NCI-H1436 treated with DMSO at 0.1 percent for 48 hours (cell line): Measurements from ENCODE around the gene SLC4A8.
"Not testable (repeated sequence)": the region's sequence is repeated elsewhere in the genome, so short reads cannot be mapped to it uniquely, and the experiment has no call there.

Experiments used
- DNase-seq: peaks from one replicate; lab custom pipeline; 2025; lab: John Stamatoyannopoulos, UW

SLC4A8 gene

DNA sequence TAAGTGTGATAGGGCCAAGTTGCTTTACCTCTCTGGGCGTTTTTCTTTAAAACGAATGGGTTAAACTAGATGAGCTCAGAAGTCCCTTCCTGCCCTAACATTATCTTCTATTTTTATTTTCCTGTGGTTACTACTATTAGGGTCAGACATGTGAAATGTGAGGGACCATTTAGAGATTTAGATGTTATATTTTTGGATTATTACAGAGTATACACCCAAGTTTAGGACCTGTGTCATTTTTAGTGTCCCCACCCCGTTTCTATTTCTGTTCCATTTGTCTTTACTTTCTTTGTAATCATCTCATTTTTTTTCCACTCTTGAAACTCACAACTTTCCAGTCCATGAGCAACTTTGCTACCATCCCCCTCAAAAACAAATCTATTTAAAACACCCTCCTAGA lies 56.3 kb downstream of the SLC4A8 start:
- DNase-seq: no peak

DNA sequence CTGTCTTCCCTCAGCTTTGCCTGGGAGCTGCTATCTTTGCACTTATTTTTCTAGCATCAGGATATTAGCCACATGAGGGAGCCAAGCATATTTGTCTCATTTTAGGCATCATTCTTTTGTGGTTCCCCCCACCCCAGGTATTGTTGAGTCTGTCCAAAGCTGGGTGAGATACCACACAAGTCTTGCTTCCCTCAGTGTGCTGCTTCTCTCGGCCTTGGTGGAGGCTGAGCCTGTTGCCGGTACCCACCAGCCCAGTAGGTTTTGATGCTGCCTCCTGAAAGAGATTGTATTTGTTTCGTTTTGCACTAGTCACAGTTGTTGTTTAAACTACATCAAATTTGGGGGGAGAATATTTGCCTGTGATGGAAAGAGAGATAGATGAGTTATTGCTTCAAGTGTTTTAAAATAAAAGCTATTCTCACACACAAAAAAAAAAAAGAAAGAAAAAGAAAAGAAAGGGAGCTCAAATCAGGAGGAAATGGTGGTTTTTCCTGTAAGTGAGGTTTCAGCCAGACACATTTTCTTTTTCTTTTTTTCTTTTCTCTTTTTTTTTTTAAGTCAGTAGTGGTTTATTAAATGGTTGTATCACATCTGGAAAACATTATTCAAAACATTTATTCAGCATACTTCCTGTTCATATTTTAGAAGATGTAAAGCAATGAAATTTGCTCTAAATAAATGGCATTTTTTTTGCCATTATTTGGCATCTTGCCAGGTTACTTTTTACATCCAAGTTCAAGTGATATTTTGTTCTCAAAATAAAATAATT lies 58.5 kb downstream of the SLC4A8 start:
- no peak for DNase-seq

DNA sequence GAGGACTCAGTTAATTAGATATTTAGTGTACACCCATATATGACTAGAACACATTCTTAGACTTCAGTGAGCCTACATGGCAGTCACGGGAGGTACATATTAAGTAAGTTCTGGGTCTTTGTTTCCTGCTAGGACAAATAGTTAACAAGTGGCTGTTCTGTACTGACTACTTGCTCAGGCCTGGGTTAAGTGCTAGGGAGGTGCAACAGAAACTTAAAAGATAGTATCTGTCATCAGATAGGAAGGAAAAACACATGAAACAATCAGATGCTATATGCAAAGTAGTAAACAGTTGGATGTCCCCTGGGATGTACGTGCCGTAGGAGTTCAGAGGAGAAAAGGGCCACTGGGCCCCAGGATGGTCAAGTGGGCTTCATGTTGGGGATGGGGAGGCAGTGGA lies 59.5 kb downstream of the SLC4A8 start:
- no peak for DNase-seq

DNA sequence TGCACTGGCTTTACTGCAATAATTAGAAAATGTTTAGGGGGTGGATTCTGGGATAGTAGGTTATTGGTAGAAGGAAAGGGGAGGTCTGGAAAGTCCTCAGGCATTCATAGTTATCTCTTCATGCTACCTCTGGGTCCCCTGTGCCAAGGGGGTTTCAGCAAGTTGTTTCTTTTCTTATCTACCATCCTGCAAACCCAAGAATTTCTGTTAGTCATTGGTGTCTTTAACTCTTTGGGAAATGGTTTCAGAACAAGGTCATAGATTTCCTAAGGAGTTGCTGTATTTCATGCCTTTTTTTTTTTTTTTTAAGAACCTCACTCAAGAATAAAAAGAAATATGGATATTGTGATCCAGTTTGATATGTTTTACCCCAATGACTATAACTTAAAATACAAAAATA lies 63.6 kb downstream of the SLC4A8 start:
- no peak for DNase-seq

DNA sequence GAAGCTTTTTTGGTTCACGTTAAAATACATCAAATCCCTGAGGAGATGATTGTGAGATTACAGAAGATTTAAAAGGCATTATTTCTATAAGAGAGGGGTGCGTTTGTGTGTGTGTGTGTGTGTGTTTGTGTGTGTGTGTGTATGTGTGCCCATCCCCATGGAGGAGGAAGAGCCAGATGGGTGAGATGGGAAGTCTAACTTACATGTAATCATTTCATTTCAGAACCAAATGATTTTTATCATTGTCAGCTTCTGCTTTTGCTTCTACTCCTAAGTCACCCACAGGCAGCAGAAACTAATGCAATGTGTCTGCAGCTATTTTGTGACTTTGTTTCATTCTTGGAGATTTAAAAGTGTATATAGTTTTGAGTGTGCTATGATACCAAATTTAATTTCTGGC lies 68.7 kb downstream of the SLC4A8 start:
- no peak for DNase-seq

DNA sequence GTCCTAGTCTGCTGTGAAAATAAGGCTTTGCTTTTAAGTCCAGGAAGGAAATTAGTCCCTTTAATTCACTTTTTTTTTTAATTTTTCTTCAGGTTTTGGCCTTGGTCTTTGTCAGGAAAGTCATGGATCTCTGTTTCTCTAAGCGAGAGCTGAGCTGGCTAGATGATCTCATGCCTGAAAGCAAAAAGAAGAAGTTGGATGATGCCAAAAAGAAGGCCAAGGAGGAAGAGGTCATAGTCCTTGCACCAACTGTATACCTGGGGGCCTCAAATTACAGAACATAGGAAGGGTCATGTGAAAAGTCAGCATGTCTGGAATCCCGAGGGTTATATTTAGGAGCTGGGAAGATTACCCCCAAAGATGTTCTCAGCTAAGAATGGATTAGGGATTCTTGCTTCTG lies 72.3 kb downstream of the SLC4A8 start:
- DNase-seq: no peak

DNA sequence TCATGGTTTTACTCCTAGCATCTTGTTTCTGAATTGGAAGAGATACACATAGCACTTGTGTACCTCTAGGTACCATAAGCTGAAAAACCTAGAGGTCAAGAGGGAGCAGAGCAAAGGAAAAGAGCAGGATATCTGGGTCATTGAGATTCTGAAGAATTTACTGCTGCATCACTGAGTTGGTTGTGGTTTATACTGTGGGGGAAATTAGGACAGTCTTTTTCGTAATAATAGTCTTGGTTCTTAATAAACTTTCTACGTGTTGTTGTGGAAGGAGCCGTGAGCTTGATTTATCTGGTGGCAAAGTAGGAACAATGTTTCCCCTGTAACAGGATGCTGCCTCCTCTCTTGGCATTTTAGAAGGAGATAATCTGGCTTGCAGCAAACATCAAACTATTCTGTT lies 80.2 kb downstream of the SLC4A8 start:
- no peak for DNase-seq

DNA sequence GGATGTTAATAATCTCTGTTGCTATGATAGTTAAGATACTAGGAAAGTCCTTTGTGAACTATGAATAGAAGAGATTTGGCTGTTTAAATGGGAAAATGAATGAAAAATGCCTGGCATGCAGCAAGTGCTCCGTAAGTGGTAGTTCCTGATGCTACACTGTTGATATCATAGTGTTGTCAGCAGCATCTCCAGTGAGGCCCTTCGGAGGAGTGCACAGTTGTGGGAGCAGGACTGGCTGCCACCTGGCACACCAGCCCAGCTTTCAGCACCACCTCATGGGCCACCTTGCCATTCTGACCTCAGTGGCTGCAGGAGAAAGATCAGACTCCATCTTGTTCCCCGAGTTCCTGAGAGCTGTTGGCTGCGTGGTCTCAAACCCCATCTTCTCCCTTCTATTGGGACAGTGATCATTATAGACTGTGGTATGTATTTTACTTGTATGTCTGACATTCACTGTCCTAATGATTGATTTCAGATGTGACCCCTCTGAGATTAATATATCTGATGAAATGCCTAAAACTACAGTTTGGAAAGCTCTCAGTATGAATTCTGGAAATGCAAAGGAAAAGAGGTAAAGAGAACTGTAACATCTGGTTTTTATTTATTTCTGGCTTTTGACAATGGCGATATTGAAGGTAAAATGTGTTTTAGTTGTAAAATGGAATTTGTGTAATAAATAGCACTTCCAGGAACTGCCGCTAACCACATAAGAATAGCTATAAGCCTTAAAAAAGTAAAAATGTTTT lies 80.9 kb downstream of the SLC4A8 start:
- DNase-seq: no peak

DNA sequence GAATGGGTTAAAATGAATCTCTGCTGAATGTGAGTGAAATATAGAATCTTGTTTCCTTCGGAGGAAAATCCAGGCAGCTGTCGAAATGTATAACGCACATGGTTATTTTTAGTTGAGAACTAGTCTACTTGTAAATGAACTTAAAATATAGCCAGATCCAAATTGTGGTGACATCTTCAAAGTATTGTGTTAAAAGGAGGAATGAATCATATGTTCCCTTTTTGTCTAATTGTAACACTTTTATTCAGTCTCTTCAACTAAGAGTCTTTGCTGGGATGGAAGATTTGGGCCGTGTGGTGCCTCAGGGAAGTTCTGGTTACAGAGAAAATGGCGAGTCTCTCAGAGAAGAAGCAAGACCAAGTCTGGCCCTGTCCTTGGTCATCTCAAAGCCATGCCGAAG lies 82.5 kb downstream of the SLC4A8 start:
- no peak for DNase-seq

DNA sequence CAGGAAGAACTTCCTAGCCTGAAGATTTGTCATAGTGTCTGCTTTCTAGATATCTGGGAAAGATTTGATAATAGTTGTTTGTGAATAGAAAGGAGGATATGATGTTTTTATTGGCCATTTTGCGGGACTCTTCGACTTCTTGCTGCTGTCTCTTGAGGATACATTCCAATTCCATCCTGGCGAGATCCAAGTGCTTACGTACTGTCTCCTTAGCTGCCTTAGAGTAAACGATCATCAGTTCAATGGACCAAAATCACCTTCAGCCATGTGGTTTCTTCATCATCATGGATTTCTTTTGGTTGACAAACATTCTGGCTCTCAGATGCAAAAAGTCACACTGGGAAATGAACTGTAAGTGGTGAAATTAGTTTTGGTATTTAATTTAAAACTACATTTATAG lies 83.7 kb downstream of the SLC4A8 start:
- no peak for DNase-seq

DNA sequence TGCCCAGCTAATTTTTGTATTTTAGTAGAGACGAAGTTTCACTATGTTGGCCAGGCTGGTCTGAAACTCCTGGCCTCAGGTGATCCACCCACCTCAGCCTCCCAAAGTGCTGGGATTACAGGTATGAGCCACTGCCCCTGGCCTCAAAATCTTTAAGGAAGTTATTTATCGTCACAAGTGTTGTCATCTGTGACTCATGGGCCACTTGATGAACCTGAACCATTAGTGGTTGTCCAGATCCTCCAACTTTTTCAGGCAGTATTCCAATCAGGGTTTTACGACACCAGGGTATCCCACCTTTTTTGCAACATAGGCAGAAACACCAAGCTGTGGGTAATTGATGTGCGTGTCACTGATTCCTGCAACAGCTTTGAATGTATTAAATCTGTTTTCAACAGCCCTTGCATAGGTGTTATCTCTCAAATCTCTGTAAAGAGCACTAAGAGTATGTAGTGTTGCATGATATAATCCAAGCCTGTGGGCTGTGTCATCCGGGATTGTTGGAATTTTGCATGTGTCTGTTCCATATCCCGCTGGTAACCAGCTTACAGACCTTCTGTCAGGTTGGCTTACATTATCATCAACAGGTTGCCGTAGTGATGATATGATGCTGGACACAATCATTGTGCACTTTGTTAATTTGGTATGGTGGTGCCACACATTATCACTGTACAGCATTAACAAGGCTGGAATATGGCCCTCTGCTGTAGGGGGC lies 87.1 kb downstream of the SLC4A8 start:
- DNase-seq: no peak

DNA sequence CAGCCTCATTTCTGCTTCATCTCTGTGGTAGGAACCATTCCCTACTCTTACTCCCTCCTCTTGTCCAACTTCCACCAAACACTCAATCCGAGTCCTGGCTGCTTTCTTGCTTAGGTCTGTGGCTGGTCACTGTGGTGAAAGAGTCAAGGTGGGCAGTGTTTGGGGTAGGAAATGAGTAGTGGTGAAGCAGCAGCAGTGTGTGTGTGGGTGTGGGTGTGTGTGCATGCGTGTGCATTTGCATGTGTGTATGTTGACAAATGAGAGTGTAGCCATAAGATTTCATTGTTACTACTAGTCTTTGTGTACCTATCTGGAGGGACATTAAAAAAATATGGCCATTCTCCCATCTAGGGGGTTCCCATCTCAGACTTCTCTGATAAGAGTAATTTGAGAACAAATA lies 87.8 kb downstream of the SLC4A8 start:
- no peak for DNase-seq

DNA sequence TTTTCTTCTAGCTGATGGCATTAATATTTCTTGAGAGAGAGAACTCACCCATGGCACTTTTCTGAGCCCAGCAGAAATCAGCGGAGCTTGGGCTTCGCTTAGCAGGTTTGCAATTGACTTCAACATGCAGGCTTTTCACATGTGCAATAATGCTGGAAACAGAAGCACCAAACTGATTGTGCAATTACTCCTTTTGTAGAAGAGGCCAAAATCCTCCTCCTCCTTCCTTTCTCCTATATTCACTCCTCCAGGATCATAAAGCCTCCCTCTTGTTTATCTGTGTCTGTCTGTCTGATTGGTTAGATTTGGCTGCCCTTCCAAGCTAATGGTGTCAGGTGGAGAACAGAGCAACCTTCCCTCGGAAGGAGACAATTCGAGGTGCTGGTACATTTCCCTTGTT lies 90.4 kb downstream of the SLC4A8 start:
- DNase-seq: not testable (repeated sequence)

DNA sequence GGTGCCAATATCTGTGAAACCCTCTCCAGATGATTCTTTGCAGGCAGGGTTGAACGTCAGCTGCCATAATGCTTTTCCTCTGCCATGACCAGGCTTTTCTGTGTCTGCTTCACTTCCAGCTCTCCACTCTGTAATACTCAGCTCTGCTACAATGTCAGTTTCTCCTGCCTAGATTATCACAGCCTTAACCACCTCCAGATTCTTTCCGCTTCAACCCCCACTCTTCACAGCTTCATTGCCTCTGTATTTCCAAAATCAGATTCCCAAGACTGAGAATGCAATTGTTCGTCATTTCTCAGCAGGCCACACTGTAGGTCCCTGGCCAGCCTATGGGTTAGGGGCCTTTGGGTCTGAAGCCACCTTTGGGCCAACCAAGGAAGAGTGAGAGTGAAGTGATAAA lies 92.7 kb downstream of the SLC4A8 start:
- DNase-seq: no peak

DNA sequence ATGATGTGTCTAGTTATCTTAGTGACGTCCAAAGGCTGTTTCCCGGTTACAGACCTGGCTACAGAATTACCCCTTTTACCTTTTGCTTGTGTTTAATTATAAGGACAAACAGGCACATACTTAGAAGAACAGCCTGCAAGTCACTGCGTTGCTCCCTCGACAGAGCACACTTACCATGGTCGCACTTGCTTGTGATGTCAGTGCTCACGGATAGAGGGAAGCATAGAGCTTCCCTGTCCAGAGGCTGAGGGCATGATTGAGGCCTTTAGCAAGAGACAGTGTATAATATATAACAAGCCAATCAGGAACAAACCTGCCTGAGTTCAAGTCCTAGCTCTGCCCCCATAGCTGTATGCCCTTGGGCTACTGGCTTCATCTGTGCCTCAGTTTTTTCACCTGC lies 93.2 kb downstream of the SLC4A8 start:
- DNase-seq: no peak

DNA sequence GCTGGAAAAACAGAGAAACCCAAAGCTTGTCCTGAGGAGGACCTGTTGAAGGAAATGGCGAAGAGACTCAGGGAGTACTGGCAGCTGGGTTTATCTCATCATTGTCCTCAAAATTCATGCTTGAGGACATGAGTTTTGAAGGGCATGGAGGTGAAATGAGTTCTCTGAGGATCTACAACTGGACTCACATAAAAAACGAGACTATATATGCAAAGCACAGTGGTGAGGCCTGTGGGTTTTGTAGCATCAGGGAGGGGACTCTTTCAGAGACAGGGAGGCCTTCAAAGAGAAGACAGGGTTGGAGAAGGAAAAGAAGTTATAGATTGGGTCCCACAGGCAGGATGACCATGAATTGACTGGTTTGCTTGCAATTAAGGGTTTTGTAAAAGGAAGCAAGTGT lies 95.1 kb downstream of the SLC4A8 start:
- DNase-seq: no peak

DNA sequence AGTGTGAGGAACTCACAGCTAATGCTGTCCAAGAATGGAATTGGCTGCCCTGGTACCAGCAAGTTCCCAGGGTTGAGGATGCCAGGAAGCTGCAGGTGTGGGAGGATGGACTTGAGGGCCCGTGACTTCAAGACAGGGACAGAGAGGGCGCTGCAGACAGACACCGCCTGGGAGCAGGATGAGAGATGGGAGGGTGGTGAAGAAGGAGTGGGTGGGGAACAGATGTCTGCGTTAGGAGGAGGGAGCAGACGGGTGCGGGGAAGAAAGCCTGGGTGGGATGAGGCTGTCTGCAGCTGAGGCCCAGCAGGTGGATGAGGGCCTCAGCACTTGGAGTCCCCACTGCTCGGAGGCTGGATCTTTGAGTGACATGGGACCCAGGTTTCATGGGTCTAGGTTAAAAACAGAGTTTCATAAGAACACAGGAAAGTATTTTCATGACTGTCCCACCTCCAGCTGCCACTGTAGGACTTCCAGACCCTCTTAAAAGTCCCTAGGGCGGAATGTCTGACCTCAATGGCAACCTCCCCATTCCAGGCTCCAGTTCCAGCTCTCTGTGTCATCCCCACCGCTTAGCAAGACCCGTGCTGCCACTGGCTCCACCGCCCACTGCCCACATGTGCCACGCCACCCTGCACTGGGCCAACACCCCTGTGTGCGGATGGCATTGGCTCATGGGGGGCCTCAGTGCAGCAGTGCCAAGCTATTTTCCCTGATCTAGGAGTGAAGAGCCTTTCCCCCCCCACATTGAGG lies 96.1 kb downstream of the SLC4A8 start:
- DNase-seq: no peak

DNA sequence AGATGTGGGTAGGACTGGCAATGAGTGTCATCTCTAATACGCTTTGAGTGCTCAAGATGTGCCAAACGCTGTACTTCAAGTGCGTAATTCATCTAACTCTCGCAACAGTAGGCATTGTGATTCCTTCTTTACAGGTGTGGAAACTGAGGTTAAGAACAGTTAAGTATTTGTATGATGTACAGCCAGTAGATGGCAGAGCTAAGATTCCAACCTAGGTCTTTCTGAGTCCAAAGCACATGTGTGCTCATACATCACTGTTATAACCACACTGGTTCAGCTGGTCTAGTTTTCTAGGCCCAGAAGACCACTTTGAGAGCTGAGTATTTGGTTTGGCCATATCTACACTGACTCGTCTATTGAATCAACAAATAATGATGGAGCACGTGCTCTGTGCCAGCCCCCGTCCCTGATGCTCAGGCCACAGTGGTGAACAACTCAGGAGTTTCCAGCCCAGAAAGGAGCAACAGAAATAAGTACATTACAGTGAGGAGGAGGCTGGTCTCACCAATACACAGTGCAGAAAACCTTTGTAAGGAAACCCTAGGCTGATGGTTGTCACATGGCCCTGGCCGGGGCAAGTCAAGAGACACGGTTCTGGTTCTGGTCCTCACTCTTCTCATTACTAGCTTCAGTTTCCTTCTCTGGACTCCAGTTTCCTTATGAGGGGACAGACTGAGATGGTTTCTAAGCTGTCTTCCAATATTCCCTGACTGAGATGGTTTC lies 97.1 kb downstream of the SLC4A8 start:
- no peak for DNase-seq

DNA sequence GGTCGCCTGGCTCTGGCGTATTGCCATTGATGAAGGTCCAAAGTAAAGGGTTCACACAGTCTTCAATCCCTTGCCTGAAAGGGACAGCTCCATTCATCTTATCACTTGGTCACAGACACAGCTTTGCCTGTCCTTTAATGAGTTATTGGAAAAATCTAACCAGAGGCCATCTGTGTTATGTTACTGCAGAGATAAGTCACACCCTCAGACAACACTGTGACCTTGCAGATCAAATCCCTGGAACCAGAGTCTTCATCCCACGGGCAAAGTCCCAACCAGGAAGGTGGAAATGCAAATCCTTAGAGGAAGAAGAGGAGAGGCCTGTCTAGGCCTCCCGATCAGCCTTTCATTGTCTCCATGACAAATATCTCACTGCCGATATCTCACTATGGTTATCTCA lies 98.1 kb downstream of the SLC4A8 start:
- no peak for DNase-seq

DNA sequence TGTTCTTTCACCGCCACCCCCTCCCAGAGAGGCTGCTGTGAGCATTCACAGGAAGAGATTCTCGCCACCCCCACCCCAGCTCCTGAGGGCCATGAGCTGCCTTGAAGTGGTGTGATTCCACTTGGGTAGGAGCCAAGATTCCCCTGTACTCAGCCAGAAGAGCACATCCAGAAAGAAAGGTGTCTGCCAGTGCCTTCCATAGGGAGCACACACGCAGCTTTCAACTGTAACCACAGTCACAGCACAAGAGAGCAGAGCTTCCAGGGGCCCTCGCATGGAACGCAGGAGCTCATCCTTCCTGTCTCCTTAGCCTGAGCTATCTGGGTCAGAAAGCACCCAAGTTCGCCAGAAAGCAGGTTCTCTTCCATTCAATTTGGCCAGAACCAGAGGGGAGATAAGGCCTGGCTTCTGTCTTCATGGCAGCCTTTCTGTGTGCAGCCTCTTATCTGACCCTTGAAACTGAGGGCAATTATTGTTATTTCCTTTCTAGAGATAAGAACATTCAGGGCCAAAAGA lies 99.8 kb downstream of the SLC4A8 start:
- DNase-seq: no peak

DNA sequence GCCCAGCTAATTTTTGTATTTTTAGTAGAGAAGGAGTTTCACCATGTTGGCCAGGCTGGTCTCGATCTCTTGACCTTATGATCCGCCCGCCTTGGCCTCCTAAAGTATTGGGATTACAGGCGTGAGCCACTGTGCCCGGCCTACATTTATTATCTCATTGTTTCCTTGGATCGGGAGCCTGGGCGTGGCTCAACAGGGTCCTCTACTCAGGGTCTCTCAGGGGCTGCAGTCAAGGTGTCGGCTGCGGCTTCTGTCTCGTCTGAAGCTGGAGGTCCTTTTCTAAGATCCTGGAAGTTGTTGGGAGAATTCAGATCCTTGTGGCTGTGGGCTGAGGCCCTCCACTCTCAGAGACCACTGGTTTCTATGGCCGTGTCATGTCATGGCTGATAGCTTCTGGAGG lies 100.9 kb downstream of the SLC4A8 start:
- no peak for DNase-seq

DNA sequence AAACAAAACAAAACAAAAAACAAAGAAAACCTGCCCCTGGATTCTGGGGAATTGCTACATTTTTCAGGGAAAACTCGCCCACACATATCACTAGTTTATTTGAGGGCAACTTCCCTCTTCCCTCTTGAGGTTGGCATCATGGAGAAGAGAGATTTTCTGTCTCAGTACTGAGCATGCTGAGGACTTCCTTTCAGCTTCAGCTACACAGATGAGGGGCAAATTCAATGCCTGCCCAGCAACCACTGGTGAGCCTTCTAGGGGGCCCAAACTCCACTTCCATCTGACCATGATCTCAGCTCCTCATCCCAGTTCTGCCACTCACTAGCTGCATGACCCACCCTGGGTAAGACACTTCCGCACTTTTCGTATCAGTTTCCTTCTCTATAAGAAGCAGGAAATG lies 103.3 kb downstream of the SLC4A8 start:
- no peak for DNase-seq
